GM19023 (cell line): ENCODE results near the gene IL22RA2.

Experiments
- ATAC-seq: cut with Tn5 transposase; IDR thresholded peaks from one replicate; pipeline ENCODE4 v1.9.1; 2021; ENCODE audit warnings: mild to moderate bottlenecking, moderate library complexity; ENCODE audit not compliant: unreplicated experiment

IL22RA2 gene

GRCh38 chr6:137097526-137097925, 75.9 kb downstream of the IL22RA2 start:
- no peak for ATAC-seq

GRCh38 chr6:137097057-137097456, 76.4 kb downstream of the IL22RA2 start:
- ATAC-seq: no peak

GRCh38 chr6:137095651-137096238, 77.7 kb downstream of the IL22RA2 start:
- peak; percentile 80 for ATAC-seq

- ATAC-seq: no peak
Observed at GRCh38 chr6:137095093-137095492, 78.4 kb downstream of the IL22RA2 start.

- peak; percentile 25 for ATAC-seq
Observed at GRCh38 chr6:137094411-137095008, 78.9 kb downstream of the IL22RA2 start.
